ENCODE measurements around the gene STXBP3. TPM values are rescaled to one million over a fixed set of nuclear protein-coding genes. Genes with fewer than 3 reads are reported as not detected.
"Not testable (repeated sequence)": the region's sequence is repeated elsewhere in the genome, so short reads cannot be mapped to it uniquely, and the experiment has no call there.

Gene STXBP3
- polyA plus RNA-seq, 1 donor, result 85.0 TPM

DNA sequence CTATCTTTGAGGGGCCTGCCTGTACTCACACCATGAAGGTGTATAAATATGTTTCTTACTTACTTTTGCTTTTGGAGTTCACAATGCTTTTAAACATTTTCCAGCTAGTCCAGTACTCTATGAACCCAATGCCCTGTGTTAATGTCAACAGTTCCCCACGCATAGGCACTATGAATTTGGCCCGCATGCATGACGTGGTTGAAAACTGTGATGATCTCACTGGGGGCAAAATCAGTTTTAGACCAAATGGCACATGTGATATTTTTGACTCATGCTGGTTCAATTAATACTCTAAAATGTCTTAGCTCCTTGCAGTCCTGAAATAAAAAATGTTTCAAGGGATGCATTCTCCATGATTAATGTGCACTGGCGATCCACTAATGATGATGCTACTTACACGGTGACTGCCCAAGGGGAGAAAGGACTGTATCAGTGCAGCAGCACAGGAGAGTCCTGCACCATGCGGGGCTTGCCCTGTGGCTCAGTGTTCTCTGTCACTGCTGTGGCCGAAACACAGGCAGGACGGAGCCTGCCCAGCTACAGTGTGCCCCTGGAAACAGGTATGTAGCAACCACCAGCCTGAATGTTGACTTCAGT lies 18.0 kb upstream of the STXBP3 start:
- no peak for DNase-seq

DNA sequence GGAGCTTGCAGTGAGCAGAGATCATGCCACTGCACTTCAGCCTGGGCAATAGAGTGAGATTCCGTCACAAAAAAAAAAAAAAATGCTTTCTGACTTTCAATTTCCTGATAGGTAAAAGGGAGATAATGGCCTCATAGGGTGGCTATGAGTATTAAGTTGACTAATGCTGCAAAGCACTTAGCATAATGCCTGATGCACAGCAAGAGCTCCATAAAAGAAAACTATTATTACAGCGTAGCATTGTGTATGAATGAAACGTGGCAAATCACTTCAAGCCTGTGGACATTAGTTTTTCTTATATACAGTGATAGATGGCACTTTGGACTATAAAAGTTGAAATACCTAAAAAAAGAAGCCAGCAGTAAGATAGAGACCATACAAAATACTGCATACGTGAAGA lies 17.0 kb upstream of the STXBP3 start:
- no peak for DNase-seq

GRCh38 chr1:108732398-108732797 lies 14.1 kb upstream of the STXBP3 start:
- DNase-seq, result no peak

- DNase-seq, result no peak
Observed at GRCh38 chr1:108734171-108734865, 12.2 kb upstream of the STXBP3 start.

GRCh38 chr1:108742253-108742652 lies 4.2 kb upstream of the STXBP3 start:
- no peak for DNase-seq

GRCh38 chr1:108745980-108746381 lies 493 bp upstream of the STXBP3 start:
- no peak for DNase-seq

DNA sequence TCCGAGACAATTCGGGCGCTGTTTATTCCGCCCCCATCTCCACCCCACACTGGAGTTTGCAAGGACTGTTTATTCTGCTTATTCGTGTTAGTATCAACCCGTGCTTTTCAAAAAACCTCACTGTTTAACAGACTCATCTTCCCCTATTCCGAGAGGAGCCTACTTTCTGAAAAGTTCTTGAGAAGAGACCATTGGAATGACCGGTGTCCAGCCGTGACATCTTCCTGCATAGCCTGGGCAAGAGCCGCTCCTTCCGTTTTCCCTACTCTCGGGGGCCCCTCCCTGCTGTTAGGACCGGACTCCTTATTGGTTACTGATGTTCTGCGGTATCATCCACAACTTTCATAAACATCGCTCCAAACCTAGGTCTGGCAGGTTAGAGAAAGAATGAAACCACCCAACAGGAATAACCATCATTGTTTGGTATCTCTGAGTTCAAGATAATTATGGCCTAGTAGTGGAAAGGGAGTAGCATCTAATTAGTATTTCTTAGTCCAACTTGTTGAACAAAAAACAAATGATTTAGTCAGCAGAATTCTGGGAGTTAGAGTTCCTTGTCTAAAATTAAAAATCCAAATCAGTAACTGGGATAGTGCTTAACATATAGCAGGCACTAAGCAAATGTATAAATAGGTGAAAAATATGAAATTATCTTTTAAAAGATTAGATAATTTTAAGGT lies 837 bp downstream of the STXBP3 start:
- DNase-seq, result peak; percentile 85

DNA sequence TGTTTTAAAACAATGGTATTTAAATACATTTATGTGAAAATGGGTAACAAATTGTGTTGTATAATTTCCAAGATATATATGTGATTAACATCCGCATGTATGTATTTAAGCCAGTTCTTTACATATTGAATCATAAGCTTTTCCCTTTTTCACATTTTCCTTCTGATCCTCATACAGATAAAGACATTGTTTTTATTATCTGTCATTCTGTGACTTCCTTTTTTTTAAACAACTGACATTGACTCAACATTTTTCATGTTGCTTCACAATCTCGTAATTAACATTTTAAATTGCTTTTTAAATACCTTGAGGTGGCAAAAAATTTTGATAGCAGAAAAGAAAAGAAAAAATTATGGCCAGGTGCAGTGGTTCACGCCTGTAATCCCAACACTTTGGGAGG lies 1.4 kb downstream of the STXBP3 start:
- DNase-seq, result no peak

- no peak for DNase-seq
Observed at GRCh38 chr1:108749081-108749480, 2.6 kb downstream of the STXBP3 start.

DNA sequence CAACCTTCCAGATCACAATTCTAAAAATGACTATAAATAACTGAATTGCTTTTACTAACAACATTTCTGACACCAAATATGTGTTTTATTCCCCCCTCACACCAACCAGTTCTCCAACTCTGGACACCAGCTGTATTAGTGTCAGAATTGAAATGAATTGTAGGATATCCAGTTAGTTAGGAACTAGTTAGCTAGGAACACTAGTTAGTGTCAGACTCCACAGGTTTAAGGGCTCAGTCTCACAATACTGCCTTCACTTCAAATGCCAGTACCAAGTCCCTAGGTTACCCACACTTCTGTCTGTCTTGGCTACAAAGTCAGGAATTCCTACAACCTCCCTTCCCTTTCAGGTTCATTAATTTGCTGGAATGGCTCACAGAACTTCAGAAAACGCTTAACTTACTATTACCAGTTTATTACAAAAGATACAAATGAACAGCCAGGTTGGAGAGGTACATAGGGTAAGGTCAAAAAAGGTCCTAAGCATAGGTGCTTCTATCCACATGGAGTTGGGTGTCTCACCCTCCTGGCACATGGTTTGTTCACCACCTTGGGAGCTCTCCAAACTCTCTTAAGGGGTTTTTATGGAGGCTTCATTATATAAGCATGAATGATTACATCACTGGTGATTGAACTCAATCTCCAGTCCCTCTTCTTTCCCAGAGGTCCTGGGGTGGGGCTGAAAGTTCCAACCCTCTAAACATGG lies 4.2 kb downstream of the STXBP3 start:
- peak; percentile 61 for DNase-seq

- DNase-seq, result no peak
Observed at GRCh38 chr1:108753363-108753762, 6.9 kb downstream of the STXBP3 start.

DNA sequence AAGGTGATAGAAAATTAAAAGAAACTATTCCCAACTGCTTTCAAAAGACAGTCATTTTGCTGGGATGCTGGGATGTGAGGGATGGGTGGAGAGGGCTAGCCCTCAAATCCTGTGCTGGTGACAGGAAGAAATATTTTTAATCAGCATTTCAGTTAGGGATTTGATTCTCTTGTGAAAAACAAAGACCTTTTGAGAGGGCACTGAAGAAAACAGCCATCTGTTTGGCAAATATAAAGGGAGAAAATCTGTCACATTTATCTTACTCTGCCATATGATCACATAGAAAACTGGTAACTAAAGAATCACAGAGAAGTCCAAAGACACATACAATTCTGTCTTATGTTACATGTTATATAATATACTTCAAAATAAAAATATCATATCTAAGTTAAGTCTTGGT lies 12.3 kb downstream of the STXBP3 start:
- no peak for DNase-seq

DNA sequence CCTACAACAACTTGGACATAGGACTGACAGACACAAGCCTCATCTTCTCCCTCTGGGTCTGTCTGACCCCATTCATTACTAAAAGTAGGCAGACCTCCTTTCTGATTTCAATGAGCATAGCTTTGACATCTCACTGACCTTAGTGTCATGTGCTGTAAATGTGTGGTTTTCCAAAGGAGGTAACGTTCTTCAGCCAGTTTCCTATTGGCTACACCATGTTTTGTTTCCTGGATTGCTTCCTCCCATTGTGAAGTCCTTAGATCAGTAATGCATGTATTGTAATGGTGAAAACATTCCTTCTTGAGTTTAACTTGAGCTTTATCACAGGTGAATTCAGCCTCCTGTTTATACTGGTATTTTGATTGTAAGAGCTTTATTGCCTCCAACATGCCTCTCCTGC lies 20.6 kb downstream of the STXBP3 start:
- no peak for DNase-seq

DNA sequence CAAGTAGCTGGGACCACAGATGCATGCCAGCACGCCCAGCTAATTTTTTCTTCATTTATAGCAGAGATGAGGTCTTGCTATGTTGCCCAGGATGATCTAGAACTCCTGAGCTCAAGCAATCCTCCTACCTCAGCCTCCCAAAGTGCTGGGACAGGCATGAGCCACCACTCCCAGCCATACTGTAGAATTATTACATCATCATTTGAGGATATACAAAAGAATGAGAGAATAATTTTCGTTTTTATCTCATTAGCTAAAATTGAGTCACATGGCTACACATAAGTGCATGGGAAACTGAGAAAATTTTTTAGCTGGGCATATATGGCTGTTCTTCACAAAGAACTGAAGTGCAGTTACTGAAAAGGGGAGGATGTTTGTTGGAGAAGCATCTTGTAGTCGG lies 21.2 kb downstream of the STXBP3 start:
- no peak for DNase-seq

DNA sequence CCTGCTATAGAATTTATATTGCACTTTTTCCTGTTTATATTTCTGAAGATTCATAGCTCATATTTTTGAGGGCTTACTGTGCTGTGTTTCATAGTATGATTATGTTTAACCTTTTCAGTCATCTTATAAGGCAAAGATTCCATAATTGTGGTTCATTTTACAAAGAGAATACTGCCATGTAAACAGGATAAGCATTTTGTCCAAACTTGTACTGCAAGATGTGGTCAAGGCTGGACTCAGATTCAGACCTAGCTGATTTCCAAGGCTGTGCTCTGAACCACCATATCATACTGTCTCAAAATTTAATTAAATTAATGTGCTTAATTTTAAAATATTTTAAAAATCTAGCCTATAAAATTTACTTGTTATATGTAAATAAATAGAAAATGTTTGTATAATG lies 31.4 kb downstream of the STXBP3 start:
- no peak for DNase-seq

- no peak for DNase-seq
Observed at GRCh38 chr1:108779455-108779854, 33.0 kb downstream of the STXBP3 start.

- no peak for DNase-seq
Observed at GRCh38 chr1:108780937-108781574, 34.6 kb downstream of the STXBP3 start.

DNA sequence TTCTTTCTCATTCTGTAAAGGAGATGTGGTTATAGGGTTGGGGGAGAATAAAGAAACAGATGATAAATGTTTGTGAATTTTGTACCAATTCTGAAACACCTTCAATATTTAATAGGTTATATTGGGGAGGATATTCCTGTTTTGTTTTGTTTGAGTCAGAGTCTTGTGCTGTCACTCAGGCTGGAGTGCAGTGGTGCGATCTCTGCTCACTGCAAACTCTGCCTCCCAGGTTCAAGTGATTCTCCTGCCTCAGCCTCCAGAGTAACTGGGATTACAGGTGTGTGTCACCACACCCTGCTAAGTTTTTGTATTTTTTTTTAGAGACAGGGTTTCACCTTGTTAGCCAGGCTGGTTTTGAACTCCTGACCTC lies 35.1 kb downstream of the STXBP3 start:
- DNase-seq, result not testable (repeated sequence)

DNA sequence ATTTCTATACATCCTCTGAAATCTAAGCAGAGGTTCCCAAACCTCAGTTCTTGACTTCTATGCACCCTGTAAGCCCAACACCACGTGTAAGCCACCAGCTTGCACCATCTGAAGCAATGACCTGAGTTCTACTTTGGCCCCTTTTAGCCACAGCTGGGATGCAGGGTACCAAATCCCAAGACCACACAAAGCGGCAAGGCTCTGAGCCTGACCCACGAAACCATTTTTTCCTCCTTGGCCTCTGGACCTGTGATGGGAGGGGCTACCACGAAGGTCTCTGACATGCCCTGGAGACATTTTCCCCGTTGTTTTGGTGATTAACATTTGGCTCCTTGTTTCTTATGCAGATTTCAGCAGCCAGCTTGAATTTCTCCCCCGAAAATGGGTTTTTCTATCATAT lies 38.8 kb downstream of the STXBP3 start:
- DNase-seq, result no peak

GRCh38 chr1:108785880-108786279 lies 39.4 kb downstream of the STXBP3 start:
- DNase-seq, result no peak

DNA sequence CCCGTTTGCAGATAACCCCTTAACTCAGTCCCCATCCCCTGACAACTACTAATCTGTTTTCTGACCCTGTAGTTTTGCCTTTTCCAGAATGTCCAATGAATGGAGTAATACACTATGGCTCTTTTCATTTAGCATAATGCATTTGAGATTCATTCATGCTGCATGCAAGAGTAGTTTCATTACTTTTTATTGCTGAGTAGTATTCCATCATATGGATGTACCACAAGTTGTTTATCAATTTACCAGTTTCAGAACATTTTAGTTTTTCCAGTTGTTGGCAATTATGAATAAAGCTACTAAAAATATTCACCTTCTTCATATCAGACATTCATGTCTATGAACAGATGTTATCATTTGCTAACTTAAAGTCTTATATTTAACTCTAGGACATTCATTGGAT lies 45.3 kb downstream of the STXBP3 start:
- no peak for DNase-seq

DNA sequence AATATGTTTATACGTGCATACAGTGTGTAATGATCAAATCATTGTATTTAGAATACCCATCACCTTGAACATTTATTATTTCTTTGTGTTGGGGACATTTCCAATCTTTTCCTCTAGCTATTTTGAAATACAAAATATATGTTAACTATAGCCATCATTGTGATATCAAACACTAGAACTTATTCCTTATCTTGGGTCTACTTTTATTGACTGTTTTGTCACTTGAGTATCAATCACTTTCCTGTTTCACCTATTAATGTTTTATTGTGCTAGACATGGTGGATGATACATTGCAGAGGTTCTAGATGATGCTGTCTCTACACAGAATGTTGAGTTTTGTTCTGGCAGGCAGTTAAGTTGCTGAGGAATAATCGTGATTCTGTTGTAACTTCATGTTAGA lies 45.9 kb downstream of the STXBP3 start:
- DNase-seq, result no peak

GRCh38 chr1:108799001-108799400 lies 52.5 kb downstream of the STXBP3 start:
- no peak for DNase-seq
